HG03175 (cell line): ENCODE data around the gene TOMM70.
"Not testable (repeated sequence)": the region's sequence is repeated elsewhere in the genome, so short reads cannot be mapped to it uniquely, and the experiment has no call there.

Experiments
- ATAC-seq: cut with Tn5 transposase; IDR thresholded peaks from one replicate; pipeline ENCODE4 v1.9.1; 2021; ENCODE audit warnings: mild to moderate bottlenecking, moderate library complexity; ENCODE audit not compliant: unreplicated experiment

Gene TOMM70

GRCh38 chr3:100368441-100368840, 32.4 kb downstream of the TOMM70 start:
- no peak for ATAC-seq

GRCh38 chr3:100366424-100366823, 34.5 kb downstream of the TOMM70 start:
- no peak for ATAC-seq

- no peak for ATAC-seq
Observed at GRCh38 chr3:100364421-100364820, 36.5 kb downstream of the TOMM70 start.

GRCh38 chr3:100361897-100362296, 39.0 kb downstream of the TOMM70 start:
- ATAC-seq = no peak

- ATAC-seq = no peak
Observed at GRCh38 chr3:100360757-100361496, 40.0 kb downstream of the TOMM70 start.

GRCh38 chr3:100359035-100359434, 41.9 kb downstream of the TOMM70 start:
- no peak for ATAC-seq

- no peak for ATAC-seq
Observed at GRCh38 chr3:100358413-100358812, 42.5 kb downstream of the TOMM70 start.

- no peak for ATAC-seq
Observed at GRCh38 chr3:100354850-100355249, 46.0 kb downstream of the TOMM70 start.

- no peak for ATAC-seq
Observed at GRCh38 chr3:100352296-100353231, 48.3 kb downstream of the TOMM70 start.

- ATAC-seq = not testable (repeated sequence)
Observed at GRCh38 chr3:100351770-100352169, 49.1 kb downstream of the TOMM70 start.

- ATAC-seq = no peak
Observed at GRCh38 chr3:100348727-100349126, 52.2 kb downstream of the TOMM70 start.

- no peak for ATAC-seq
Observed at GRCh38 chr3:100340527-100340926, 60.4 kb downstream of the TOMM70 start.

- no peak for ATAC-seq
Observed at GRCh38 chr3:100339786-100340185, 61.1 kb downstream of the TOMM70 start.

GRCh38 chr3:100338911-100339310, 62.0 kb downstream of the TOMM70 start:
- ATAC-seq = no peak

- not testable (repeated sequence) for ATAC-seq
Observed at GRCh38 chr3:100336229-100336628, 64.7 kb downstream of the TOMM70 start.

- peak; percentile 58 for ATAC-seq
Observed at GRCh38 chr3:100335434-100335833, 65.5 kb downstream of the TOMM70 start.

- peak; percentile 97 for ATAC-seq
Observed at GRCh38 chr3:100334488-100335351, 66.2 kb downstream of the TOMM70 start, which contains the start of gene NIT2. TSS of gene NIT2 (plus strand) at chr3:100334757. CDS start at chr3:100334792, 35 bp downstream.

GRCh38 chr3:100333970-100334487, 66.9 kb downstream of the TOMM70 start:
- ATAC-seq = peak; percentile 27

- ATAC-seq = no peak
Observed at GRCh38 chr3:100333051-100333450, 67.8 kb downstream of the TOMM70 start.

- ATAC-seq = no peak
Observed at GRCh38 chr3:100331660-100332059, 69.2 kb downstream of the TOMM70 start.

GRCh38 chr3:100330651-100331050, 70.2 kb downstream of the TOMM70 start:
- ATAC-seq = no peak
